ENCODE data around the gene PPM1M. TPM values are rescaled to one million over a fixed set of nuclear protein-coding genes. Genes with fewer than 3 reads are reported as not detected.

The PPM1M gene
- total RNA-seq, 8 experiments from 2014 or later = 2.6 to 20.8 (median 7.4) TPM

- ATAC-seq (replicated peaks in 6 of 8) = no peak
- in situ Hi-C loops (cut with MboI; ENCODE audit: low pct_unique_long_range_greater_than_20kb in 2 of 9, low sequenced_read_pairs in 9 of 9, unreplicated experiment in 9 of 9) = loop anchor here in 3 of 9 experiments (10.0 to 25.0 kb wide), 2 partner anchors 117 to 119 kb away; no protein-coding TSS in a partner anchor
- 20 to 100% (median 77%) methylated on average over 1 to 3 of the region's 3 CpGs for WGBS, 10 experiments
- Histone ChIP-seq H3K4me3 (no peak overlapping the region), H3K27ac (no peak overlapping the region), H3K4me1 (replicated peaks in 1 of 2) (peaks cover 11 to 13% of the 10 kb centered on the region in 2 donors)
These were observed 27.5 kb upstream of the PPM1M start for GRCh38 chr3:52218026-52218425.

GRCh38 chr3:52218454-52218853 lies 27.1 kb upstream of the PPM1M start:
- no peak for ATAC-seq (replicated peaks in 6 of 8)
- in situ Hi-C loops (cut with MboI; ENCODE audit: low pct_unique_long_range_greater_than_20kb in 2 of 9, low sequenced_read_pairs in 9 of 9, unreplicated experiment in 9 of 9) = loop anchor here in 3 of 9 experiments (10.0 to 25.0 kb wide), 2 partner anchors 116 to 119 kb away; no protein-coding TSS in a partner anchor
- Histone ChIP-seq H3K4me3 (no peak overlapping the region), H3K4me1 (replicated peaks in 1 of 2) (peaks cover 11 to 13% of the 10 kb centered on the region in 2 donors), H3K27ac (no peak overlapping the region)
- WGBS, 10 experiments = 90 to 100% (median 93%) methylated on average over 2 to 3 of the region's 12 CpGs; no CpG with 5 or more reads in 7 of the 10 experiments

- no peak overlapping the region for H3K27ac ChIP-seq
- H3K4me3 ChIP-seq = no peak overlapping the region
- in situ Hi-C loops (cut with MboI; ENCODE audit: low pct_unique_long_range_greater_than_20kb in 2 of 9, low sequenced_read_pairs in 9 of 9, unreplicated experiment in 9 of 9) = loop anchor here in 3 of 9 experiments (10.0 to 25.0 kb wide), 2 partner anchors 116 to 118 kb away; no protein-coding TSS in a partner anchor
- H3K4me1 ChIP-seq (replicated peaks in 1 of 2) = peaks cover 11 to 13% of the 10 kb centered on the region in 2 donors
- ATAC-seq (replicated peaks in 6 of 8) = peak in 5 of 8 experiments; percentile 20 to 39 (median 31)
- 18 to 100% (median 80%) methylated on average over 1 to 5 of the region's 6 CpGs; no CpG with 5 or more reads in 3 of the 10 experiments for WGBS, 10 experiments
These were observed 26.5 kb upstream of the PPM1M start for GRCh38 chr3:52218937-52219650.

- H3K4me3 ChIP-seq = no peak overlapping the region
- 0 to 100% (median 48%) methylated on average over 1 to 4 of the region's 9 CpGs; no CpG with 5 or more reads in 5 of the 10 experiments for WGBS, 10 experiments
- H3K27ac ChIP-seq = no peak overlapping the region
- peaks cover 11 to 13% of the 10 kb centered on the region in 2 donors for H3K4me1 ChIP-seq (replicated peaks in 1 of 2)
- in situ Hi-C loops (cut with MboI; ENCODE audit: low pct_unique_long_range_greater_than_20kb in 2 of 9, low sequenced_read_pairs in 9 of 9, unreplicated experiment in 9 of 9) = loop anchor here in 2 of 9 experiments (25.0 kb wide), 1 partner anchor 117 kb away; no protein-coding TSS in a partner anchor
- peak; percentile 74 to 97 (median 82) for ATAC-seq (replicated peaks in 6 of 8)
These were observed 25.1 kb upstream of the PPM1M start for GRCh38 chr3:52220380-52221026.

GRCh38 chr3:52221141-52221562 lies 24.4 kb upstream of the PPM1M start:
- ATAC-seq (replicated peaks in 6 of 8) = no peak
- in situ Hi-C loops (cut with MboI; ENCODE audit: low pct_unique_long_range_greater_than_20kb in 2 of 9, low sequenced_read_pairs in 9 of 9, unreplicated experiment in 9 of 9) = loop anchor here in 2 of 9 experiments (25.0 kb wide), 1 partner anchor 116 kb away; no protein-coding TSS in a partner anchor
- Histone ChIP-seq H3K4me1 (replicated peaks in 1 of 2) (peaks cover 11 to 13% of the 10 kb centered on the region in 2 donors), H3K4me3 (no peak overlapping the region), H3K27ac (no peak overlapping the region)
- 80 to 100% (median 96%) methylated on average over 3 to 13 of the region's 27 CpGs; no CpG with 5 or more reads in 4 of the 10 experiments for WGBS, 10 experiments

DNA sequence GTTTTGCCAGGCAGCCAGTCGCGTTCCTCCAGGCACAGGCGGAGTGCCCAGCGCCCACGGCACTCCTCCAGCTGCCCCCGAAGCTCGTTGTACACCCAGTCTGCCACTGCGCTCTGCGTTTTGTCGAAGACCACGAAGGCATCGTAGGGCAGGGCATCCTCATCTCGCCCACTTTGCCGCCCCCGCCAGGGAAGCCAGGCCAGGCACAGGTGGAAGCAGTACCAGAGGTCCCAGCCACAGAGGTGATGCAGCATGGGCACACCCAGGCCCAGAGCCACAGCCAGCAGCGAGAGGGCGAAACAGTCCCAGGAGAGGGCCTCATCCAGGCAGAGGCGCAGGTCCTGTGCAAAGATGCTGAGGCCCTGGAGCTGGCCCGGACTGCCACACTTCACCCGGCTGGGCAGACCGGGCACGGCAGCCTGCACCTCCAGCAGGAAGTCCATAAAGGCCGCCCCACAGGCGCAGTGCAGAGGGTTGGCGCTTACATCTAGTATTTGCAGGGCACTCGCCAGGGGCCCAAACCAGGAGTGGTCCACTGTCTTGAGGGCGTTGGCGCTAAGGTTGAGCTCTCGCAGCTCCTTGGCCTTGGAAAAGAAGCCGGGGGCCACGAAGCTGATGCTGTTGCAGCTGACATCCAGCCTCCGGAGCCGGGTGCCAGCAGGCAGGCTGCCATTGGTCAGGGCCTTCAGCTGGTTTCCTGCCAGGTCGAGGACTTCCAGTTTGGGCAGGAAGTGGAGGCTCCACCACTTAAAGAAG lies 23.8 kb upstream of the PPM1M start:
- Histone ChIP-seq H3K4me3 (no peak overlapping the region), H3K4me1 (replicated peaks in 1 of 2) (peaks cover 11 to 13% of the 10 kb centered on the region in 2 donors), H3K27ac (no peak overlapping the region)
- ATAC-seq (replicated peaks in 6 of 8) = no peak
- 60 to 100% (median 80%) methylated on average over 1 to 13 of the region's 34 CpGs; no CpG with 5 or more reads in 1 of the 10 experiments for WGBS, 10 experiments
- in situ Hi-C loops (cut with MboI; ENCODE audit: low pct_unique_long_range_greater_than_20kb in 2 of 9, low sequenced_read_pairs in 9 of 9, unreplicated experiment in 9 of 9) = loop anchor here in 2 of 9 experiments (25.0 kb wide), 1 partner anchor 116 kb away; no protein-coding TSS in a partner anchor

GRCh38 chr3:52222319-52223221 lies 23.0 kb upstream of the PPM1M start:
- ATAC-seq (replicated peaks in 6 of 8) = no peak
- no peak overlapping the region for H3K27ac ChIP-seq
- WGBS, 10 experiments = 82 to 100% (median 93%) methylated on average over 1 to 14 of the region's 41 CpGs; no CpG with 5 or more reads in 4 of the 10 experiments
- peaks cover 11 to 13% of the 10 kb centered on the region in 2 donors for H3K4me1 ChIP-seq (replicated peaks in 1 of 2)
- in situ Hi-C loops (cut with MboI; ENCODE audit: low pct_unique_long_range_greater_than_20kb in 2 of 9, low sequenced_read_pairs in 9 of 9, unreplicated experiment in 9 of 9) = loop anchor here in 2 of 9 experiments (25.0 kb wide), 1 partner anchor 115 kb away; no protein-coding TSS in a partner anchor
- H3K4me3 ChIP-seq = no peak overlapping the region

- Histone ChIP-seq H3K27ac (no peak overlapping the region), H3K4me1 (replicated peaks in 1 of 2) (peaks cover 11 to 12% of the 10 kb centered on the region in 2 donors), H3K4me3 (no peak overlapping the region)
- WGBS, 10 experiments = 17 to 100% (median 80%) methylated on average over 1 to 14 of the region's 32 CpGs; no CpG with 5 or more reads in 3 of the 10 experiments
- in situ Hi-C loops (cut with MboI; ENCODE audit: low pct_unique_long_range_greater_than_20kb in 2 of 9, low sequenced_read_pairs in 9 of 9, unreplicated experiment in 9 of 9) = loop anchor here in 2 of 9 experiments (25.0 kb wide), 1 partner anchor 114 kb away; no protein-coding TSS in a partner anchor
- no peak for ATAC-seq (replicated peaks in 6 of 8)
These were observed 21.8 kb upstream of the PPM1M start for GRCh38 chr3:52223449-52224408.

- ATAC-seq (replicated peaks in 6 of 8) = peak in 3 of 8 experiments; percentile 5 to 20 (median 8)
- Histone ChIP-seq H3K27ac (no peak within 1 kb of the TSS), H3K4me1 (replicated peaks in 1 of 2) (peaks cover 1% of the 10 kb centered on the region in 2 donors), H3K4me3 (no peak within 1 kb of the TSS)
- 50 to 100% (median 79%) methylated on average over 1 to 6 of the region's 9 CpGs; no CpG with 5 or more reads in 5 of the 10 experiments for WGBS, 10 experiments
- in situ Hi-C loops (cut with MboI; ENCODE audit: low pct_unique_long_range_greater_than_20kb in 2 of 9, low sequenced_read_pairs in 9 of 9, unreplicated experiment in 9 of 9) = no loop called here
These were observed 19.9 kb upstream of the PPM1M start, which contains the start of gene TLR9 for GRCh38 chr3:52225452-52226228. Gene TLR9, minus strand, starts transcription at chr3:52225645. Its CDS starts 116 bp downstream, at chr3:52225529.

DNA sequence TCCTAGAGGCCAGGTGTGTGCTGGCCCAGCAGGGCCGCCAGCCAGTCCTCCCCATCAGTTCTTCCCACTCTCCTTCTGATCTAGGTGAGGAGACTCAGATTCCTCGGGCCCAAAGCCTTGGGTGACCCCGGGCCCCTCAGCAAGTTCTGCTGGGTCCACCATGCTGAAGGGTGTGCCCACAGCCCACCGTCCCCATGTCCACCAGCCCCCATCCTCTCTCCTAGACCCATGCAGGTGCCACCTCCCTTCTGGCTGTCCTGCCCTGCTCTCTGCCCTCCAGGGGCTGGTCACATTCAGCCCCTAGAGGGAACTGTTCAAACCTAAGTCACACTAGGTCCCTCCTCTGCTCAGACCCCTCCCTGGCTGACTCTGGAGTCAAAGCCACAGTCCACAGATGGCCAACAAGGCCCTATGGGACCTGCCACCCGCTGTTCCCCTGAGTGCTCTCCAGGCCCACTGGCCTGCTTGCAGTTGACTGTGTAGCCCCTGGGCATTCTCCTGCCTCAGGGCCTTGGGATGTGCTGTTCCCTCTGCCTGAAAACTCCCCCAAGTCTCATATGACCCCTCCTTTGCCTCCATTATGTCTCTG lies 19.2 kb upstream of the PPM1M start:
- Histone ChIP-seq H3K4me3 (no peak overlapping the region), H3K27ac (no peak overlapping the region), H3K4me1 (replicated peaks in 1 of 2) (no peaks in the 10 kb centered on the region)
- in situ Hi-C loops (cut with MboI; ENCODE audit: low pct_unique_long_range_greater_than_20kb in 2 of 9, low sequenced_read_pairs in 9 of 9, unreplicated experiment in 9 of 9) = no loop called here
- peak in 1 of 8 experiments; percentile 15 for ATAC-seq (replicated peaks in 6 of 8)
- 67 to 100% (median 83%) methylated on average over 1 to 3 of the region's 5 CpGs; no CpG with 5 or more reads in 6 of the 10 experiments for WGBS, 10 experiments
